Gastroesophageal sphincter (tissue), 4 donors: Measurements from ENCODE around the gene ATP4A. TPM values are rescaled to one million over a fixed set of nuclear protein-coding genes. Genes with fewer than 3 reads are reported as not detected.

Source experiments
- ATAC-seq: fragments of 150-250 bp; one replicate; pipeline ENCODE4 v1.9.1; 2016; ENCODE audit warnings: mild to moderate bottlenecking, moderate library complexity
- H3K27ac ChIP-seq, 4 donors: fragments of 200-600 bp; sonication (generic) in 3 of 4; 1 replicate in 3 of 4; 2 replicates in 1 of 4; pipeline ENCODE4 v1.5.1; 2016 to 2019
- H3K27me3 ChIP-seq: fragments of 200-600 bp; sonication (generic); one replicate; pipeline ENCODE4 v1.5.1; 2019
- H3K36me3 ChIP-seq, 2 donors: fragments of 200-600 bp; sonication (generic); one replicate each; pipeline ENCODE4 v1.5.1; 2019; ENCODE audit warnings: control low read depth in 1 of 2
- H3K4me1 ChIP-seq, 3 donors: fragments of 200-600 bp; sonication (generic); 1 replicate in 2 of 3; 2 replicates in 1 of 3; pipeline ENCODE4 v1.5.1; 2016 to 2019; ENCODE audit warnings: control low read depth in 2 of 3
- H3K4me3 ChIP-seq, 2 donors: fragments of 200-600 bp; sonication (generic); one replicate each; pipeline ENCODE4 v1.5.1; 2019; ENCODE audit warnings: mild to moderate bottlenecking in 1 of 2, moderate library complexity in 1 of 2
- H3K9me3 ChIP-seq, 3 donors: fragments of 200-600 bp; sonication (generic); one replicate each; pipeline ENCODE4 v1.5.1; 2017 to 2019; ENCODE audit warnings: control low read depth in 2 of 3
- CTCF ChIP-seq, 4 experiments: fragments of 200-600 bp in 2 of 4; fragments of 450-650 bp in 2 of 4; sonication (generic) in 1 of 4; IDR thresholded peaks; one replicate each; pipeline ENCODE4 v1.5.1; 2017 to 2019; ENCODE audit warnings: antibody characterized with exemption in 4 of 4, mild to moderate bottlenecking in 2 of 4, moderate library complexity in 2 of 4
- EP300 ChIP-seq: sonication (generic); formaldehyde crosslinking; IDR thresholded peaks from one replicate; pipeline ENCODE4 v1.6.1; 2017; ENCODE audit warnings: antibody characterized with exemption, mild to moderate bottlenecking
- POLR2A ChIP-seq, 2 donors: fragments of 450-650 bp; IDR thresholded peaks; one replicate each; pipeline ENCODE4 v1.6.1; 2017; ENCODE audit warnings: antibody characterized with exemption in 2 of 2, mild to moderate bottlenecking in 2 of 2, moderate library complexity in 1 of 2
- POLR2AphosphoS5 ChIP-seq: sonication (generic); formaldehyde crosslinking; IDR thresholded peaks from one replicate; pipeline ENCODE4 v1.6.1; 2017; ENCODE audit warnings: antibody characterized with exemption
- WGBS, 2 donors: methylation state at CpG; one replicate each; pipeline ENCODE4 v1.1.5; 2018; ENCODE audit warnings: low coverage in 1 of 2; 5-methylcytosine and 5-hydroxymethylcytosine counted together
- total RNA-seq, 4 donors: library from RNA; depleted of rRNA; stranded (reverse); fragments of >200 nt; gene quantifications; one replicate each; pipeline ENCODE4 v1.1.0, GENCODE V29; 2016

ATP4A gene
- total RNA-seq, 4 donors from 2014 or later, result not detected

- WGBS, 2 donors, result 80 to 94% methylated on average over 3 to 7 of the region's 7 CpGs
- H3K36me3 ChIP-seq, result no peaks in the 10 kb centered on the region
Measured at GRCh38 chr19:35566738-35567137, 3.3 kb upstream of the ATP4A start.

GRCh38 chr19:35565016-35565856 is 1.8 kb upstream of the ATP4A start:
- peaks cover 72% of the 10 kb centered on the region for H3K27me3 ChIP-seq
- TF ChIP-seq EP300 (no peak), POLR2A (IDR thresholded peaks at IDR 0.05) (no peak), CTCF (IDR thresholded peaks at IDR 0.05) (no peak), POLR2AphosphoS5 (no peak)
- H3K9me3 ChIP-seq, result no peaks in the 10 kb centered on the region
- WGBS, 2 donors, result 57 to 67% methylated on average over 3 to 8 of the region's 12 CpGs
- H3K36me3 ChIP-seq, result no peaks in the 10 kb centered on the region
- no peak overlapping the region for H3K4me3 ChIP-seq
- H3K4me1 ChIP-seq, result no peaks in the 10 kb centered on the region
- no peak for ATAC-seq
- H3K27ac ChIP-seq, result no peak overlapping the region

More at GRCh38 chr19:35566738-35567137, 3.3 kb upstream of the ATP4A start:
- H3K27ac ChIP-seq, result no peak overlapping the region
- H3K27me3 ChIP-seq, result peaks cover 71% of the 10 kb centered on the region
- no peaks in the 10 kb centered on the region for H3K4me1 ChIP-seq
- no peaks in the 10 kb centered on the region for H3K9me3 ChIP-seq
- ATAC-seq, result no peak
- no peak overlapping the region for H3K4me3 ChIP-seq
- TF ChIP-seq POLR2A (IDR thresholded peaks at IDR 0.05) (no peak), CTCF (IDR thresholded peaks at IDR 0.05) (no peak)

GRCh38 chr19:35562776-35563175 is 682 bp downstream of the ATP4A start:
- Histone ChIP-seq H3K36me3 (no peaks in the 10 kb centered on the region), H3K27ac (no peak overlapping the region), H3K4me1 (peaks cover 0 to 11% (median 7%) of the 10 kb centered on the region in 3 donors), H3K9me3 (peaks cover 0 to 8% (median 0%) of the 10 kb centered on the region in 3 donors), H3K4me3 (no peak overlapping the region), H3K27me3 (peaks cover 72% of the 10 kb centered on the region)
- no peak for ATAC-seq
- no peak for TF ChIP-seq EP300
- WGBS, 2 donors, result 50 to 54% methylated on average over 2 of the region's 2 CpGs

GRCh38 chr19:35562336-35562735 is 1.1 kb downstream of the ATP4A start:
- TF ChIP-seq CTCF (IDR thresholded peaks at IDR 0.05), result no peak
- peaks cover 0 to 15% (median 7%) of the 10 kb centered on the region in 3 donors for H3K4me1 ChIP-seq
- peaks cover 0 to 8% (median 0%) of the 10 kb centered on the region in 3 donors for H3K9me3 ChIP-seq
- no peak overlapping the region for H3K4me3 ChIP-seq
- no peaks in the 10 kb centered on the region for H3K36me3 ChIP-seq
- no peak overlapping the region for H3K27ac ChIP-seq
- peaks cover 76% of the 10 kb centered on the region for H3K27me3 ChIP-seq
- WGBS, 2 donors, result 50 to 63% methylated on average over 3 to 5 of the region's 17 CpGs
- no peak for ATAC-seq

- Histone ChIP-seq H3K4me1 (peaks cover 0 to 16% (median 7%) of the 10 kb centered on the region in 3 donors), H3K36me3 (no peaks in the 10 kb centered on the region), H3K27me3 (peaks cover 83% of the 10 kb centered on the region), H3K9me3 (peaks cover 0 to 8% (median 0%) of the 10 kb centered on the region in 3 donors), H3K27ac (no peak overlapping the region), H3K4me3 (no peak overlapping the region)
- 73 to 88% methylated on average over 4 to 6 of the region's 6 CpGs for WGBS, 2 donors
- no peak for TF ChIP-seq POLR2A (IDR thresholded peaks at IDR 0.05)
- no peak for TF ChIP-seq CTCF (IDR thresholded peaks at IDR 0.05)
- no peak for TF ChIP-seq POLR2AphosphoS5
- TF ChIP-seq EP300, result no peak
- no peak for ATAC-seq
Measured at GRCh38 chr19:35561436-35561835, 2.0 kb downstream of the ATP4A start.
